H1 (cell line): ENCODE data around the gene VGLL4. TPM values are rescaled to one million over a fixed set of nuclear protein-coding genes. Genes with fewer than 3 reads are reported as not detected.

Source experiments
- CTCF ChIA-PET: fragments of 300-600 bp; sonication (Branson Sonifier 250); formaldehyde crosslinking; loops from one replicate; lab custom pipeline; 2021; ENCODE audit not compliant: partially characterized antibody; lab: Charles Lee
- POLR2A ChIA-PET: fragments of 300-600 bp; sonication (Branson Sonifier 250); formaldehyde crosslinking; loops from one replicate; lab custom pipeline; 2021; ENCODE audit warnings: inconsistent platforms; ENCODE audit not compliant: partially characterized antibody; lab: Charles Lee
- DNase-seq, 2 experiments: peaks; one replicate each; pipeline versions ENCODE4 v3.0.0 to v3.0.0-alpha.2; 2010 to 2022; ENCODE audit warnings: low spot score in 2 of 2, low read depth in 1 of 2, mixed read lengths in 1 of 2
- FAIRE-seq: peaks from 2 replicates; lab custom pipeline; 2011; peaks lifted over from hg19 to GRCh38; lab: Jason Lieb, UNC
- H2AFZ ChIP-seq: 2 replicates; pipeline ENCODE4 v1.8.1; 2012; ENCODE audit warnings: low read length, inconsistent platforms
- H2AK5ac ChIP-seq: 2 replicates; pipeline ENCODE4 v1.6.1; 2013; ENCODE audit warnings: low read depth, low read length
- H2BK120ac ChIP-seq: replicated peaks from 2 replicates; pipeline ENCODE3; 2013; ENCODE audit warnings: low read depth, low read length, inconsistent platforms
- H2BK12ac ChIP-seq: 2 replicates; pipeline ENCODE4 v1.6.1; 2013; ENCODE audit warnings: low read depth, low read length
- H2BK15ac ChIP-seq: 2 replicates; pipeline ENCODE4 v1.6.1; 2013; ENCODE audit warnings: low read length
- H2BK20ac ChIP-seq: 2 replicates; pipeline ENCODE4 v1.6.1; 2013; ENCODE audit warnings: low read length
- H2BK5ac ChIP-seq: 2 replicates; pipeline ENCODE4 v1.6.1; 2013; ENCODE audit warnings: low read depth, low read length
- H3K14ac ChIP-seq: 2 replicates; pipeline ENCODE4 v1.6.1; 2013; ENCODE audit warnings: inconsistent platforms; ENCODE audit not compliant: insufficient read length
- H3K18ac ChIP-seq: 2 replicates; pipeline ENCODE4 v1.6.1; 2013; ENCODE audit warnings: low read length; ENCODE audit errors: extremely low read depth
- H3K23ac ChIP-seq: 2 replicates; pipeline ENCODE4 v1.6.1; 2013; ENCODE audit warnings: inconsistent platforms; ENCODE audit not compliant: insufficient read length
- H3K23me2 ChIP-seq: 2 replicates; pipeline ENCODE4 v1.6.1; 2013; ENCODE audit warnings: low read depth, low read length
- H3K27ac ChIP-seq: 2 replicates; pipeline ENCODE4 v1.6.1; 2011; ENCODE audit warnings: low read depth, low read length, inconsistent platforms
- H3K27me3 ChIP-seq, 4 experiments: replicated peaks in 1 of 4; 1 replicate in 1 of 4; 2 replicates in 3 of 4; pipeline versions ENCODE4 v1.6.1 to v1.8.1; 2011 to 2013; ENCODE audit warnings: low read length in 3 of 4, mild to moderate bottlenecking in 3 of 4, inconsistent platforms in 2 of 4, mixed read lengths in 2 of 4, moderate library complexity in 1 of 4; ENCODE audit not compliant: control insufficient read depth in 3 of 4, insufficient read depth in 3 of 4; ENCODE audit errors: extremely low read depth in 1 of 4
- H3K36me3 ChIP-seq, 4 experiments: 2 replicates each; pipeline versions ENCODE4 v1.6.1 to v1.8.1; 2011 to 2013; ENCODE audit warnings: mild to moderate bottlenecking in 4 of 4, low read length in 3 of 4, moderate library complexity in 2 of 4, control low read depth in 1 of 4, inconsistent platforms in 1 of 4; ENCODE audit not compliant: insufficient read depth in 4 of 4, control insufficient read depth in 2 of 4
- H3K4ac ChIP-seq: replicated peaks from 2 replicates; pipeline ENCODE3; 2013; ENCODE audit warnings: low read length, low read depth, mixed read lengths, inconsistent platforms; ENCODE audit not compliant: insufficient read length
- H3K4me1 ChIP-seq, 4 experiments: replicated peaks in 1 of 4; 1 replicate in 1 of 4; 2 replicates in 3 of 4; pipeline versions ENCODE4 v1.6.1 to v1.8.1; 2011 to 2013; ENCODE audit warnings: low read length in 3 of 4, inconsistent platforms in 2 of 4, mixed read lengths in 1 of 4; ENCODE audit not compliant: insufficient read depth in 4 of 4, control insufficient read depth in 3 of 4
- H3K4me2 ChIP-seq, 2 experiments: 2 replicates each; pipeline versions ENCODE4 v1.6.1 to v1.8.1; 2011 to 2013; ENCODE audit warnings: low read depth in 2 of 2, low read length in 2 of 2, control low read depth in 1 of 2, inconsistent platforms in 1 of 2, mild to moderate bottlenecking in 1 of 2; ENCODE audit not compliant: insufficient read depth in 1 of 2
- H3K4me3 ChIP-seq, 4 experiments: fragments of 200-600, 300-600 bp in 1 of 4; sonication (generic), shearing (Covaris generic), sonication (Bioruptor Twin) in 1 of 4; 2 replicates each; pipeline versions ENCODE4 v1.5.1 to v1.8.1; 2011 to 2016; ENCODE audit warnings: low read length in 4 of 4, low read depth in 3 of 4, control low read depth in 2 of 4, inconsistent platforms in 2 of 4, mild to moderate bottlenecking in 2 of 4, mixed read lengths in 1 of 4, moderate library complexity in 1 of 4; ENCODE audit not compliant: insufficient read depth in 2 of 4; ENCODE audit errors: extremely low read depth in 1 of 4
- H3K56ac ChIP-seq: replicated peaks from 2 replicates; pipeline ENCODE3; 2013; ENCODE audit warnings: low read depth, mild to moderate bottlenecking, mixed read lengths, low read length, inconsistent platforms; ENCODE audit not compliant: insufficient read length
- H3K79me1 ChIP-seq: 2 replicates; pipeline ENCODE4 v1.6.1; 2013; ENCODE audit warnings: low read depth, low read length, control low read depth
- H3K79me2 ChIP-seq, 2 experiments: 2 replicates each; pipeline versions ENCODE4 v1.6.1 to v1.8.1; 2012 to 2013; ENCODE audit warnings: low read length in 2 of 2, mild to moderate bottlenecking in 2 of 2, inconsistent platforms in 1 of 2; ENCODE audit not compliant: insufficient read depth in 2 of 2, control insufficient read depth in 1 of 2
- H3K9ac ChIP-seq, 4 experiments: replicated peaks in 1 of 4; 1 replicate in 1 of 4; 2 replicates in 3 of 4; pipeline versions ENCODE4 v1.6.1 to v1.8.1; 2011 to 2013; ENCODE audit warnings: low read depth in 3 of 4, low read length in 3 of 4, control low read depth in 2 of 4, mild to moderate bottlenecking in 2 of 4, moderate library complexity in 2 of 4, inconsistent platforms in 1 of 4; ENCODE audit errors: extremely low read depth in 1 of 4
- H3K9me3 ChIP-seq, 2 experiments: 2 replicates each; pipeline versions ENCODE4 v1.6.1 to v1.8.1; 2012 to 2013; ENCODE audit warnings: mild to moderate bottlenecking in 2 of 2, moderate library complexity in 2 of 2, control low read depth in 1 of 2, inconsistent platforms in 1 of 2, low read depth in 1 of 2, low read length in 1 of 2, mixed read lengths in 1 of 2; ENCODE audit not compliant: insufficient read depth in 2 of 2
- H4K20me1 ChIP-seq, 2 experiments: replicated peaks in 1 of 2; 2 replicates each; pipeline versions ENCODE3 to v1.8.1; 2011 to 2013; ENCODE audit warnings: inconsistent platforms in 2 of 2, low read length in 2 of 2, mild to moderate bottlenecking in 1 of 2; ENCODE audit not compliant: insufficient read depth in 2 of 2, control insufficient read depth in 1 of 2
- H4K5ac ChIP-seq: 2 replicates; pipeline ENCODE4 v1.6.1; 2013; ENCODE audit warnings: low read length, low read depth, mixed read lengths, inconsistent platforms; ENCODE audit not compliant: insufficient read length
- H4K8ac ChIP-seq: 2 replicates; pipeline ENCODE4 v1.8.0; 2013; ENCODE audit warnings: mild to moderate bottlenecking, moderate library complexity, low read length, inconsistent platforms; ENCODE audit not compliant: insufficient read depth; ENCODE audit errors: extremely low read depth
- H4K91ac ChIP-seq: replicated peaks from 2 replicates; pipeline ENCODE3; 2013; ENCODE audit warnings: low read length, mixed read lengths, inconsistent platforms; ENCODE audit not compliant: insufficient read length
- CEBPB ChIP-seq: IDR thresholded peaks from 2 replicates; pipeline ENCODE4 v1.6.1; 2012; ENCODE audit warnings: low read depth, low read length
- CTCF ChIP-seq, 3 experiments: IDR thresholded peaks; 1 replicate in 2 of 3; 2 replicates in 1 of 3; pipeline versions ENCODE4 v1.5.1 to v1.6.1; 2011; ENCODE audit warnings: low read length in 3 of 3, mild to moderate bottlenecking in 3 of 3, inconsistent platforms in 2 of 3, low read depth in 1 of 3, moderate library complexity in 1 of 3; ENCODE audit not compliant: insufficient read depth in 1 of 3; ENCODE audit errors: control extremely low read depth in 1 of 3
- HDAC6 ChIP-seq: IDR thresholded peaks from one replicate; pipeline ENCODE4 v1.7.1; 2012; ENCODE audit warnings: low read depth, mild to moderate bottlenecking, inconsistent platforms, low read length, moderate library complexity
- KDM5A ChIP-seq: fragments of 200-600 bp; IDR thresholded peaks from 2 replicates; pipeline ENCODE4 v1.7.1; 2012; ENCODE audit warnings: mild to moderate bottlenecking, low read length, inconsistent platforms, mixed read lengths
- RAD21 ChIP-seq, 2 experiments: IDR thresholded peaks in 1 of 2; conservative IDR thresholded peaks in 1 of 2; 2 replicates each; pipeline ENCODE4 v1.6.1; 2011; ENCODE audit warnings: low read depth in 2 of 2, low read length in 2 of 2, improper control_type of control experiment in 1 of 2, inconsistent platforms in 1 of 2, mild to moderate bottlenecking in 1 of 2, moderate library complexity in 1 of 2
- SIRT6 ChIP-seq: IDR thresholded peaks from one replicate; pipeline ENCODE4 v1.7.1; 2012; ENCODE audit warnings: low read length, inconsistent platforms
- TCF12 ChIP-seq: IDR thresholded peaks from 2 replicates; pipeline ENCODE4 v1.6.1; 2011; ENCODE audit warnings: low read depth, mild to moderate bottlenecking, low read length
- WGBS, 2 experiments: shearing (Covaris generic) in 1 of 2; methylation state at CpG; one replicate each; pipeline versions ENCODE4 v1.1.6 to v1.1.7; 2013 to 2015; ENCODE audit warnings: low lambda C conversion rate in 2 of 2, mixed read lengths in 2 of 2, inconsistent platforms in 1 of 2, low coverage in 1 of 2, missing lambda C conversion rate in 1 of 2; ENCODE audit not compliant: insufficient replicate concordance in 2 of 2, insufficient coverage in 1 of 2, insufficient read length in 1 of 2; ENCODE audit errors: extremely low coverage in 1 of 2, missing lambda C conversion rate in 1 of 2; 5-methylcytosine and 5-hydroxymethylcytosine counted together
- polyA plus RNA-seq, 7 experiments: library from polyadenylated mRNA; depleted of rRNA in 3 of 7; stranded (reverse) in 5 of 7; unstranded in 2 of 7; fragments of >200 nt in 5 of 7; fragments of 200-250 nt in 2 of 7; gene quantifications; 1 replicate in 5 of 7; 2 replicates in 1 of 7; 4 replicates in 1 of 7; pipeline versions ENCODE4 v1.2.1 to v1.2.3, GENCODE V29; 2011 to 2013; ENCODE audit warnings: missing spikeins in 2 of 7, mixed read lengths in 2 of 7
- total RNA-seq: library from RNA; stranded (reverse); fragmentation: NEBNext Ultra II Directional; extraction: Animal tissue kit (Norgen Biotek cat#: 25700); gene quantifications from 2 replicates; pipeline ENCODE4 v1.2.1, GENCODE V29; 2021

Gene VGLL4
- total and polyA plus RNA-seq, 2 of the 8 experiments (the other 6 are each of a cell fraction or from before 2014, with no cell fraction given): 45.1 to 50.0 TPM

- H2BK15ac ChIP-seq: no peak overlapping the region
- POLR2A ChIA-PET: interaction anchor here (2.2 kb wide), 1 partner anchor 25 kb away, joined by 5 read pairs; no protein-coding TSS in a partner anchor
- no peaks in the 10 kb centered on the region for H3K27me3 ChIP-seq
- H2BK5ac ChIP-seq: no peak overlapping the region
- peaks cover 9 to 21% of the 10 kb centered on the region in 2 experiments for H4K20me1 ChIP-seq
- DNase-seq (no peak), FAIRE-seq (no peak)
- no peak overlapping the region for H3K14ac ChIP-seq
- peaks cover 14% of the 10 kb centered on the region for H3K79me1 ChIP-seq
- H3K23ac ChIP-seq: no peak overlapping the region
- H3K4me3 ChIP-seq: no peak overlapping the region
- no peak overlapping the region for H3K27ac ChIP-seq
- H2BK120ac ChIP-seq: no peak overlapping the region
- H3K79me2 ChIP-seq: peaks cover 7 to 95% of the 10 kb centered on the region in 2 experiments
- H4K5ac ChIP-seq: no peak overlapping the region
- no peaks in the 10 kb centered on the region for H3K9me3 ChIP-seq
- peaks cover 0 to 22% (median 6%) of the 10 kb centered on the region in 4 experiments; a peak in 4 of 7 replicates for H3K4me1 ChIP-seq
- H3K18ac ChIP-seq: no peak overlapping the region
- TF ChIP-seq KDM5A: no peak
- TF ChIP-seq CEBPB: no peak
- no peak for TF ChIP-seq CTCF (IDR thresholded peaks at IDR 0.05; ENCODE audit: control extremely low read depth in 1 of 3, insufficient read depth in 1 of 3, low read depth in 1 of 3, low read length in 3 of 3)
- no peak for TF ChIP-seq RAD21 (IDR thresholded peaks at IDR 0.05 in 1 of 2, conservative IDR thresholded peaks at IDR 0.05 in 1 of 2; ENCODE audit: low read depth in 2 of 2, low read length in 2 of 2)
- no peak for TF ChIP-seq TCF12
- no peak for TF ChIP-seq SIRT6
- TF ChIP-seq HDAC6: no peak
- no peak overlapping the region for H3K56ac ChIP-seq
- no peak overlapping the region for H2AFZ ChIP-seq
- H4K8ac ChIP-seq: no peak overlapping the region
- H3K4ac ChIP-seq: peak overlapping the region; percentile 15
- no peaks in the 10 kb centered on the region for H3K36me3 ChIP-seq
- H2BK12ac ChIP-seq: no peak overlapping the region
- no peaks in the 10 kb centered on the region for H3K23me2 ChIP-seq
- no peak overlapping the region for H3K4me2 ChIP-seq
- CTCF ChIA-PET: no interaction called here
- no peak overlapping the region for H4K91ac ChIP-seq
- H3K9ac ChIP-seq: no peak overlapping the region
- no peak overlapping the region for H2AK5ac ChIP-seq
- 87% methylated on average over 9 of the region's 9 CpGs; no CpG with 5 or more reads in 1 of the 2 experiments for WGBS, 2 experiments
- no peak overlapping the region for H2BK20ac ChIP-seq
Measured at GRCh38 chr3:11609481-11609880, 34.2 kb downstream of the VGLL4 start.
